ENCODE results near the gene UBASH3B.

UBASH3B gene

GRCh38 chr11:122772945-122773344 lies 117.4 kb downstream of the UBASH3B start:
- no peaks in the 10 kb centered on the region for H3K9me3 ChIP-seq (ENCODE audit: insufficient read depth, low read depth, low read length)
- H3K79me2 ChIP-seq (ENCODE audit: insufficient read depth, low read length) = peaks cover 92% of the 10 kb centered on the region
- H3K36me3 ChIP-seq (ENCODE audit: insufficient read depth, low read length) = peaks cover 57% of the 10 kb centered on the region; the same call in 1 of the 2 replicates
- no peak overlapping the region for H3K4me3 ChIP-seq (ENCODE audit: low read length, poor library complexity, severe bottlenecking)
- H2AFZ ChIP-seq (ENCODE audit: low read length) = no peak overlapping the region
- H3K9ac ChIP-seq (ENCODE audit: low read depth, low read length, poor library complexity, severe bottlenecking) = no peak overlapping the region
- H3K4me1 ChIP-seq (ENCODE audit: insufficient read depth, low read length, poor library complexity, severe bottlenecking) = no peaks in the 10 kb centered on the region
- no peaks in the 10 kb centered on the region; the same call in 1 of the 2 replicates for H3F3A ChIP-seq (ENCODE audit: low read depth)
- H3K27me3 ChIP-seq (ENCODE audit: insufficient read depth, low read length, poor library complexity, severe bottlenecking) = no peaks in the 10 kb centered on the region
- no peaks in the 10 kb centered on the region for H3K9me2 ChIP-seq (replicated peaks; ENCODE audit: low read depth, low read length)
- TF ChIP-seq CTCF (conservative IDR thresholded peaks at IDR 0.05; ENCODE audit: low read length) = no peak
- no peak for TF ChIP-seq EZH2phosphoT487 (IDR thresholded peaks at IDR 0.05; ENCODE audit: borderline replicate concordance)
- peaks cover 20% of the 10 kb centered on the region for H4K20me1 ChIP-seq (ENCODE audit: insufficient read depth, low read length, poor library complexity, severe bottlenecking)
- H3K4me2 ChIP-seq (ENCODE audit: low read depth, low read length, poor library complexity, severe bottlenecking) = no peak overlapping the region

GRCh38 chr11:122773781-122774266 lies 118.3 kb downstream of the UBASH3B start:
- Histone ChIP-seq H3K36me3 (ENCODE audit: insufficient read depth, low read length) (peaks cover 60% of the 10 kb centered on the region; the same call in 1 of the 2 replicates), H3K4me3 (ENCODE audit: low read length, poor library complexity, severe bottlenecking) (no peak overlapping the region), H2AFZ (ENCODE audit: low read length) (no peak overlapping the region), H3F3A (ENCODE audit: low read depth) (no peaks in the 10 kb centered on the region; the same call in 1 of the 2 replicates), H3K9me3 (ENCODE audit: insufficient read depth, low read depth, low read length) (no peaks in the 10 kb centered on the region), H3K79me2 (ENCODE audit: insufficient read depth, low read length) (peaks cover 85% of the 10 kb centered on the region), H3K9me2 (replicated peaks; ENCODE audit: low read depth, low read length) (no peaks in the 10 kb centered on the region), H3K9ac (ENCODE audit: low read depth, low read length, poor library complexity, severe bottlenecking) (no peak overlapping the region), H3K4me1 (ENCODE audit: insufficient read depth, low read length, poor library complexity, severe bottlenecking) (no peaks in the 10 kb centered on the region), H3K27me3 (ENCODE audit: insufficient read depth, low read length, poor library complexity, severe bottlenecking) (no peaks in the 10 kb centered on the region), H3K4me2 (ENCODE audit: low read depth, low read length, poor library complexity, severe bottlenecking) (no peak overlapping the region), H4K20me1 (ENCODE audit: insufficient read depth, low read length, poor library complexity, severe bottlenecking) (peaks cover 19% of the 10 kb centered on the region)
- TF ChIP-seq CTCF (conservative IDR thresholded peaks at IDR 0.05; ENCODE audit: low read length) (no peak), EZH2phosphoT487 (IDR thresholded peaks at IDR 0.05; ENCODE audit: borderline replicate concordance) (no peak)

- Histone ChIP-seq H3K4me2 (ENCODE audit: low read depth, low read length, poor library complexity, severe bottlenecking) (no peak overlapping the region), H4K20me1 (ENCODE audit: insufficient read depth, low read length, poor library complexity, severe bottlenecking) (peaks cover 19% of the 10 kb centered on the region)
These were observed 120.3 kb downstream of the UBASH3B start for GRCh38 chr11:122775675-122776271.

More at GRCh38 chr11:122775675-122776271, 120.3 kb downstream of the UBASH3B start:
- H3F3A ChIP-seq (ENCODE audit: low read depth) = no peaks in the 10 kb centered on the region; the same call in 1 of the 2 replicates
- TF ChIP-seq EZH2phosphoT487 (IDR thresholded peaks at IDR 0.05; ENCODE audit: borderline replicate concordance) = no peak
- no peak for TF ChIP-seq CTCF (conservative IDR thresholded peaks at IDR 0.05; ENCODE audit: low read length)
- no peaks in the 10 kb centered on the region for H3K4me1 ChIP-seq (ENCODE audit: insufficient read depth, low read length, poor library complexity, severe bottlenecking)
- H2AFZ ChIP-seq (ENCODE audit: low read length) = no peak overlapping the region
- no peak overlapping the region for H3K9ac ChIP-seq (ENCODE audit: low read depth, low read length, poor library complexity, severe bottlenecking)
- H3K9me2 ChIP-seq (replicated peaks; ENCODE audit: low read depth, low read length) = no peaks in the 10 kb centered on the region
- H3K79me2 ChIP-seq (ENCODE audit: insufficient read depth, low read length) = peaks cover 66% of the 10 kb centered on the region
- no peaks in the 10 kb centered on the region for H3K27me3 ChIP-seq (ENCODE audit: insufficient read depth, low read length, poor library complexity, severe bottlenecking)
- H3K36me3 ChIP-seq (ENCODE audit: insufficient read depth, low read length) = peaks cover 60% of the 10 kb centered on the region
- no peaks in the 10 kb centered on the region for H3K9me3 ChIP-seq (ENCODE audit: insufficient read depth, low read depth, low read length)
- no peak overlapping the region for H3K4me3 ChIP-seq (ENCODE audit: low read length, poor library complexity, severe bottlenecking)
